Central memory CD4-positive, alpha-beta T cell (primary cell): Measurements from ENCODE around the gene HSPA12B.

Experiments used
- DNase-seq: peaks from one replicate; pipeline ENCODE4 v3.0.0; 2022

The HSPA12B gene

DNA sequence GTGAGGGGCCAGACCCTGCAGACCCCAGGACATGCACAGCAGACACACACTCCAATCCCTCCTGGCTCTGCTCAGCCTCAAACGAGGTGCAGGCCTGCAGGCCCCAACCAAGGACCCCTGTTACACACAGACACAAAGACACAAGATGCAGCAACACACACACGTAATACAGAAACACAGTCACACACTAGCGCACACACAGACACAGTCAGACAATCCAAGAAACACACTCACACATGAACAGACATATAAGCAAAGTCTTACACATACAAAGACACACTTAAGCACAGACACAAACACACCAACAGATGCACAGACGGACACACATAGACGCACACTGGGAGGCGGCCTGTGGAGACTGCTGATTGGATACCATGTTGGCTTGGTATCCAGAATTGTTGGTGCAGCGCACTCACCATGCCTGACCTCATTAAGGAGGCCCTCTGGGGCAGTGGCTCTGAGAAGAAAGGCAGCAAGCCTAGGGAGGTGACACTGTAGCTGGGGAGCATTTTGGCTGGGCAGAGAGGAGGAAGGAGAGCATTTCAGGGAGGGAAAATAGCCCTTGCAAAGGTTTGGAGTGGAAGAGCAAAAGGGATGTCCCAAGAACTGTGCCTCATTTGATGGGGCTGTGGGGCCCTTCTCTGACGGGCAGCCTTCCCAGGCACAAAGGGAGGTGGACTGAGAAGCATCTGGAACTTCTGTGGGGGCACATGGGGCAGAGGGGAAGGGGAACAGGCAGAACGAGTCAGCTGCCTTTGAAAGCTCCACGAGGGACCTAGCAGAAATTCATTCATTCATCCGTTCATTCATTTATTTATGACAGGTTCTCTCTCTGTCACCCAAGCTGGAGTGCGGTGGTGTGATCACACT lies 1.4 kb upstream of the HSPA12B start:
- DNase-seq, result no peak

DNA sequence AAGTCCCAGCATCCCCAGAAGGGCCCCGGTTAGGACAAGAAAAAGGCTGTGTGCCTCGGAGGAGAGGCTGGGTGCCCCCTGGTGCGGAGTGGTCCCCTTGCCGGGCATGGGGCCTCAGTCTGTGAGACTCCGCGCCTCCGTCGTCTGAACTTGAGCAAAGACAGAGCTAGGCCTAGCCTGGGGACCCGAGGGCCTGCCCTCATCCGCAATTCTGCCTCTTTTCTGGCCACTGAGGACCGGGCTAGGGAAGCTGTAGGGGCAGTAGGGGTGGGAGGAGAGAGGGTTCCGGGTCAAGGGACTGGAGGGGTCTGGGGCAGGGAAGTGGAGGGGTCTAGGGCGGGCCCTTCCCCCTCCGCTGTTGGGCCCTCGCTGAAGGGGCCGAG lies 550 bp upstream of the HSPA12B start:
- DNase-seq, result no peak

DNA sequence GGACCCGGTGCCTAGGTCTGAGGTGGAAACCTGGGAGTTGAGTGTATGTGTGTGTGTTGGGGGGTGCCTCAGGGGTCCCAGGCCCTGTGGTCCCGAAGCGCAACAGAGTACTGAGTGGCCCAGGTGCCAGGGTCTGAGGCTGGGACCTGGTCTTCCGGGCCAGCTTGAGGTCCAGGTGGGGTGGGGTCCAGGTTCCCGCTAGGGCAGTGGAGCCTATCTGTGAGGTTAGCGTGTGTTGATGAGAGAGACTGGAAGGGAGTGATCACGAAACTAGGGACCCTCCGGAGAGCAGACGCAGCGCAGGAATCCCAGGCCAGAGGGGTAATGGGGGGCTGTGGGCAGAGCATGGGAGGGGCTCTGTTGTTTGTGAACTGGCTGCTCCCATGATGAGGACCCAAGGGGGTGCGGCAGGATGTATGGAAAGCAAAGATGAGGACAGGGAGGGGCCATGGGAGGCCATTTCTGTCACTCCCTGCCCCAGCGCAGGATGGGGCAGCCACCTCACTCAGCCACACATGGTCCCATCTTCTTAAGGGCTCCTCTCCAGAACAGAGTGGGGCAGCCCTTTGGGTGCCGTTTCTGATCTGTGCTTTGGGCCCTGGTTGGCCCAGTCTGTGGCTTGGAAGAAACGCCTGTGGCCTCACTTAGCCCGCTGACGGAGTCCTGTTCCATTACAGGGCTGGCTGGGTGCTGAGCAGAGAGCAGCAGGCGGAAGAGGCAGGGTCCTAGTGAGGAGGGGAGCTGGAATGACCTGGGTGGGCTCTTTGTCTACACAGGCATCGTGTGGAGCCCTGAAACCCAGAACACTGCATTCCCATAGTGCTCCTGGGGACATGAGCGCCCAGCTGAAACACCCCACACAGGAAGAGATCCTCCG lies 872 bp downstream of the HSPA12B start:
- DNase-seq, result no peak

DNA sequence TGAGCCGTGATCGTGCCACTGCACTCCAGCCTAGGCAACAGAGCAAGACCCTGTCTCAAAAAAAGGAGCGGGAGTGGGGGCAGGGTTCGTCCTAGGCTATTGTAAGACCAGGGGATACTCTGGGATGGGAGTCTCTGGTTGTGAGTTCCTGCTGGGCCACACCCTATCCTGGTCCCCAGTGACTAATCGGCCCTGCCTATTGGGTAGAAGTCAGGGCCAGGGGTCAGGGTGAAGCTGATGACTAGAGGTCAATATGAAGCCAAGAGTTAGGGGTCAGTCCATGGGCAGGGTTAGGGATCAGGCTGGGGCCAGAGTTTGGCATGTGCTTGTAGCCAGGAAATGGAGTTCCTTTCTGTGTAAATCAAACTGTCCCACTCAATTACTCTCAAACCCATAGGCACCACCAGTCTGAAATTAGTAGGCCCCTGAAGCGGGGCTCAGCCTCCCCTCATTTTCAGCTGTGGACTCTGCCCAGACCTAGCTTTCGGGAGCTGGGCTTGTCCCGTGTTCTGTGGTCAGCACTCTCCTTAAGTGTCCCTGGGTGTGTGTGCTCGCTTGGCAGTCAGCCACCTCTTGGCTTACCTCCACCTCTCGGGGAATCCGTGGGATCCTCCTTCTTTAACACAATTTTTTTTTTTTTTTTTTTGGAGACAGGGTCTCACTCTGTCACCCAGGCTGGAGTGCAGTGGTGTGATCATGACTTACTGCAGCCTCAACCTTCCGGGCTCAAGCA lies 1.8 kb downstream of the HSPA12B start:
- no peak for DNase-seq

DNA sequence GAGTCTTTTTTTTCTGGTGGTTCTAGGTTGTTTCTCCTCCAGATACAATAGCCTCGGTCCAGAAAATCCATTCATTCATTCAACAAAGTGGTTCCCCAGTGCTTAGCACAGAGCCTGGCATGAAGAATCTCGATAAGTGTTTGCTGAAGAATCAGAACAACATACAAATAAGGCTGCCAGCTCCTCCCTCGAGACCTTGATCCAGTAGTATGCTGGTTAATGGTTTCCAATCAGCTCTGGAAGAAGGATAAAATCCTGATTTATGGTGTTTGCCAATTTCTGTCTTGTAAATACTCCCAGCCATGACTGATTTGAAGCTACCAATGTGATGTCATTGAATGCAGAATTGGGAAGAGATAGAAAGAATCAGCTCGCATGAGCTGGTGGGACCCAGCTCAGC lies 3.3 kb downstream of the HSPA12B start:
- no peak for DNase-seq

DNA sequence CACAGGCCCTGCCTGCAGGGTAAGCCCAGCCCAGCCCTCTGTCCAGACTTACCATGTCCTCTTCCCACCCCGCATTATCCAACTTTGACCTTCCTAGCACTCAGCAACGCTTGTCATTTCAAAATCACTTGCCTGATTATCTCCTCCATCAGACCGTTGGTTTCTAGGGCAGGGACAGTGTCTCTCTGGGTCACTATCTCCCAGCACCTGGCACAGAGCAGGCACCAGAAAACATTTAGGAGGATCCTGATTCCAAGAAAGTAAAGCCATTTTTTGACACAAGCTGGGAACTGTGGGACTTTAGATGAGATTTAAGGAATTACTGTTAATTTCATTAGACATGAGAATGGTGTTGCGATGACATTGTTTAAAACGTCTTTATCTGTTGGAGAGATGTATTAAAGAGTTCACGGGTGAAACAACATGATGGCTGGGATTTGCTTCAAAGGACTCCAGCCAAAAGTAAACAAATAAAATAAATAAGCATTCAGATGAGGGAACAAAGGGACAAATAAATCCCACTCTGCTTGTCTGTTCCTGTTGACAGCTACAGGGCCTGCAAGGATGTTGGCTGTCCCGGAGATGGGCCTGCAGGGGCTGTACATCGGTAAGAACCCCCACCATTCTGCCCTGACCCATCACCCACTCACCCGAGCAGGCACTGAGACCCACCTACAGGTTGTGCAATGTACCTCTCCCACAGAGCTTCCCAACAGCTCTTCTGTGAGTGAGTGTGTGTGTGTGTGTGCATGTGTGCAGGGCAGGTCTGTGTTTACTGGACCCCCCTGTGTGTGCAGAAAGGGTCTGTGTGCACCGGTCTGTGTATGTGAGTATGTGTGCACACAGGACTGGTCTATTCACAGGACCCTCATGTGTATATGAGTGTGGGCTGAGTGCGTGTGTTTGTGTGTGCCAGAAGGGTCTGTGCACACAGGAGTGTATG lies 5.9 kb downstream of the HSPA12B start:
- no peak for DNase-seq

DNA sequence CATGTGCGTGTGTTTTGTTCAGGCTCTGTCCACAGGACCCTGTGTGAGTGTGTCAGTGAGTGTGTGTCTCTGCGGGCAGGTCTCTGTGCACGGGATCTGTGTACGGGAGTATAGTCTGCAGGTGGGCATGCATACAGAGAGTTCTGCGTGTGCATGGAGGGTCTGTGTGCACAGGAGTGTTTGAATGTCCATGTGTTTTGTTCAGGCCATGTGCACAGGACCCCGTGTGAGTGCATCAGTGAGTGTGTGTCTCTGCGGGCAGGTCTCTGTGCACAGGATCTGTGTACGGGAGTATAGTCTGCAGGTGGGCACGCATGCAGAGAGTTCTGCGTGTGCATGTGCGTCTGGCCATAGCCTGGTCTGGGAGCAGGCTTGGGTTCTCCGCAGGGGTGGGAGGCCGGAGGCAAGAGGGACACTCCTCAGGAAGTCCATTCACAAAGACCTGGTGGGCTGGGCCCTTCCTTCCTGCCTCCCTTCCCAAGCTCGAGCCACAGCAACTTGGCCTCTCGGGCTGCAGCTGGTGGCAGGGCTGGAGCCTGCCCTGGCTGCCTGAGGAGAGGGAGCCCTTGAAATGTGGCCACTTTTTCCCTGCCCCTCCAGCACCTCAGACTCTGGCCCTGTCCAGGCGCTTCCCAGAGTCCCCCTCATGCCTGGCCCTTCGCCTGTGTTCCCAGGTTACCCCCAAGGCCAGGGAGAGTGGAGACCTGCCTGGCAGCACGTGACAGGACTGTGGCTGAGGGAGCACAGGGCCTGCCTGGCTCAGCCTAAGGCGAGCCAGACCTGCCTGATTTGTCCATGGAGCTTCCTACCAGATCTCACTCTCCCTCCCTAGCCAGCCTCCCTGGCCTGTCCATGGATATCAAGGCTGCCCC lies 6.8 kb downstream of the HSPA12B start:
- no peak for DNase-seq

DNA sequence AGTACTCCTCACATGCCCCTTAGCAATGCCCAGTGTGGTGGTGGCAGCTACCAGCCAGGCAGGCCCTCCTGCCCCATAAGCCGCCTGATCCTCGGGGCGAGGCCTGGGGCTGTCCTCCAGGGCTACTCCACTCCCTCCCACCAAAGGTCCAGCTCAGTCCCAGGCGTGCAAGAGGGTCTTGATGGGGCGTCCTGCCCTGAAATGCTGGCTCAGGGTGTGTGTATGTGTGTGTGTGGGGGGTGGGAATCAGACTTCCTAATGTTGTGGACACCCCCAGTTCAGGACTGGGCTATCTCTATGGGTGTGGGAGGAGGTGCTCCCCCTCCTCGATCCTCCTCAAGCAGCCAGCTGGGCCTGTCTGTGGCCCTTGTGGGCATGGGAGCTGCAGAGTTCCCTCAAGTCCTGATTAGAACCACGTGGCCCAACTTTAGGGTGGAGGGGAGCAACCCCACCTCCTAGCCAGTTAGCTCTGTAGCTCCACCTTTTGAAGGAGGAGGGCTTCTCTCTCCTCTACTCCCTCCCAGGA lies 7.5 kb downstream of the HSPA12B start:
- no peak for DNase-seq

DNA sequence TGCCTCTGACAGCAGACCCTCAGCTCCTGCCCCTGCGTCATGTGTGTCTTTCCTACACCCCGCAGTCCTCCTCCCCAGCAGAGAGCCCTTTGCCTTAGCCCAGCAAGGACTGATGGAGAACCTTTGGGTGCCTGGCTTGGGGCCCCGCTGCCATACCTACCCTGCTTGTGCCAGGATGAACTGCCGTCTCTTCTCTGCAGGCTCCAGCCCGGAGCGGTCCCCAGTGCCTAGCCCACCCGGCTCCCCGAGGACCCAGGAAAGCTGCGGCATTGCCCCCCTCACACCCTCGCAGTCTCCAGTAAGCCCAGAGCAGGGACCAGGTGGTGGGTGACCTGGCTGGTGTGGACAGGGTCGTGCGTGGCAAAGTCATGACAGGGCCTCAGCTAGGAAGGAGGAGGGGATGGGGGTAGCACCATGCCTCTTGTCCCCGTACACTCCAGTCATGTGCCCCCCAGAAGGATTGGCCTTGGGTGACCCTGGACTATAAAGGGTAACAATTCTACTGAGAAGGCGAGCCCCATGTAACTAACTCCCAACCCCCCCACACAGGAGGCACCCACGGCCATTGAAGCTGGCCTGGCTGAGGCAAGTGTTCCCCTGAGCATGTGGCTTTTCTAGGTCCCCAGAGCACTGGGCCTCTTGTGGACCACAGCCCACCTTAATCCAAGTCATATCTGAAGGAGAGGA lies 8.3 kb downstream of the HSPA12B start:
- DNase-seq, result no peak

DNA sequence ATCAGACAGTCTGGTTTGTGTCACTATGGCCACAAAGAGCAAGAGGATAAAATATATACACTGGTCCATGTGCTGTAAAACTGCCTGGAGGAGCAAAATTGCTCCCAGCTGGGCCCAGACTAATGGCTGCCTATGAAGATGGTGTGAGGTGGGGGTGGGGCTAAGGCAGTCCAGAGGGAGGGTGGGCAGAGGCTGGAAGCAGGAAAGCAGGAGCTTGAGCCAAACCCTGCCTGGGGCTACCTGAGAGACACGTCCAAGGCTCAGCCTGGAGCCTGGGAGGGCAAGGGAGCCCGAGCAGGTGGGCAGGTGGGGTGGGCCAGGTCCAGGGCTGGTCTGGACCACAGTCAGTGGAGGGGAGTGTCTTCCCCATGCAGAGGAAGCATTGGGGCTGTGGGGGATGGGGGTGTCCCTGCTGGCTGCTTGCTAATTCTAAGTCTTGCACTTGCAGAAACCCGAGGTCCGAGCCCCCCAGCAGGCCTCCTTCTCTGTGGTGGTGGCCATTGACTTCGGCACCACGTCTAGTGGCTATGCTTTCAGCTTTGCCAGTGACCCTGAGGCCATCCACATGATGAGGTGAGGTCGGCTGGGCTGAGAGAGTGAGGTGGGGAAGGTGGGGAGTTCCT lies 9.5 kb downstream of the HSPA12B start:
- DNase-seq, result no peak

DNA sequence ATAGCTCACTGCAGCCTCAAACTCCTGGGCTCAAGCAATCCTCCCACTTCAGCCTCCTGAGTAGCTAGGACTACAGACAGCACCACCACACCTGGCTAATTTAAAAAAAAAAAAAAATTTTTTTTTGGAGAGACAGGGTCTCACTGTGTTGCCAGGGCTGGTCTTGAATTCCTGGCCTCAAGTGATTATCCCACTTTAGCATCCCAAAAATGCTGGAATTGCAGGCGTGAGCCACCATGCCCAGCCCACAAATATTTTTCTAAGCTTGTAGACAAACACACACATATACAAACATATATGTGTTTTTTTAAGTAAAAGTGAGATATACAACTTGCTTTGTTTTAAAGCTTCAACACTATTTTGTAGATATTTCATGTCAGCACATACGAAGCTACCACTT lies 10.8 kb downstream of the HSPA12B start:
- DNase-seq, result no peak

DNA sequence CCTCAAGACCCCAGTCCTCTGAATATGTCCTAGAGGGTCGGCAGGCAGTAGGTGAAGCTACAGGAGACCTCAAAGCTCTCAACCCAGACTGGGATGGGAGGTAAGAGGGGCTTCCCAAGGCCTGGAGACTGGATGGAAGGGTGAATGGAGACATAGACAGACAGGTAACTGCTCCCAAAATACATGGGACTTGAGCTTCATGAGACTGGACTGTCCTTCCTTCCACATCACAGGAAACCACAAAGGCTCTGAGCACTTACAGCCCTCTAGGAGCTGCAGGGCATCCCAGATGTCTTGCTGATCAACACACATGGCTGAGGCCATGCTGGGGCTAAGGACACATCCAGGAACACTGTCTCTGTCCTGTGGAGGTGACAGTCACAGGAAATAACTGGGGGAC lies 11.6 kb downstream of the HSPA12B start:
- no peak for DNase-seq

DNA sequence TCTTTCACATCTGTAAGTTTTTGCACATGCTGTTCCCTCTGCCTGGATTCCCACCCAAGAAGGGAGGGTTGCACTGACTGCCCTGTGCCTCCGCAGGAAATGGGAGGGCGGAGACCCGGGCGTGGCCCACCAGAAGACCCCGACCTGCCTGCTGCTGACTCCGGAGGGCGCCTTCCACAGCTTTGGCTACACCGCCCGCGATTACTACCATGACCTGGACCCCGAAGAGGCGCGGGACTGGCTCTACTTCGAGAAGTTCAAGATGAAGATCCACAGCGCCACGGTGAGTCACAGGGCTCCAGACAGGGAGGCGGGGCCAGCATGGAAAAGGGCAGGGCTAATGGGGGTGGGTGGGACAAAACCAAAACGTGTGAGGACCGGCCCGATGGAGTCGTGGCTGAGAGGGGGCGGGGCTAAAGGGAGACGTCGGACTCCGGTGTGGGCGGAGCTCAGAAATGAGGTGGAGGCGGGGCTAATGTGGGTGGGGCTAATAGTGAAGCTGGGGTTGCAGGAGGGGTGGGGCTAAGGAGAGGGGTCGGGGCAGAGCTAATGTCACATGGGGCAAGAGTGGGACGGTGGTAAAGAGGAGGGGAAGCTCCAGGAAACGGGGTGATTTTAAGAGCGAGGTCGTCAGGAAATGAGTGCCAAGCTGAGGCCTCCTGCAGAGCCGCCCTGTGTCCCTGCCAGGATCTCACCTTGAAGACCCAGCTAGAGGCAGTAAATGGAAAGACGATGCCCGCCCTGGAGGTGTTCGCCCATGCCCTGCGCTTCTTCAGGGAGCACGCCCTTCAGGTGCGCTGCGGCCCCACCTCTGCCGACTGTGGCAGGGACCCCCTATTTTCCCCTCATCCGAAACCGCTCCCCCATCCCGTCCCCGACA lies 12.6 kb downstream of the HSPA12B start:
- peak; percentile 71 for DNase-seq

DNA sequence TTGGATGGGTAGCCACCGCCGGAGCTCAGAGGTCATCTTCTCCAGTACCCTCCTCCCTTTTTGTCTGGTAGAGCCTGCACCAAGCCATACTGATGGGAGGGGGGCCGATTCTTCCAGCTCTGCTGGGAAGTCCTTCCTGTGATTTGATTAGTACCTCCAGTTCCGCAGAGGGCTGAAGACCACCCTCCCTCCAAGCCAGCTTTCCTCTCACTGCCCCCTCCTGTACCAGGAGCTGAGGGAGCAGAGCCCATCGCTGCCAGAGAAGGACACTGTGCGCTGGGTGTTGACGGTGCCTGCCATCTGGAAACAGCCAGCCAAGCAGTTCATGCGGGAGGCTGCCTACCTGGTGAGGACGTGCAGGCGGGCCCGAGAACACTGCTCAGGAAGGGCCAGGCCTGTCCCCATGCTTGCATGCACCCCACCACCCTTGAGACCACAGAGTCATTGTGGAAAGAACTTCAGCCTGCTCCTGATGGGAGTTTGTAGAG lies 13.2 kb downstream of the HSPA12B start:
- DNase-seq, result no peak

DNA sequence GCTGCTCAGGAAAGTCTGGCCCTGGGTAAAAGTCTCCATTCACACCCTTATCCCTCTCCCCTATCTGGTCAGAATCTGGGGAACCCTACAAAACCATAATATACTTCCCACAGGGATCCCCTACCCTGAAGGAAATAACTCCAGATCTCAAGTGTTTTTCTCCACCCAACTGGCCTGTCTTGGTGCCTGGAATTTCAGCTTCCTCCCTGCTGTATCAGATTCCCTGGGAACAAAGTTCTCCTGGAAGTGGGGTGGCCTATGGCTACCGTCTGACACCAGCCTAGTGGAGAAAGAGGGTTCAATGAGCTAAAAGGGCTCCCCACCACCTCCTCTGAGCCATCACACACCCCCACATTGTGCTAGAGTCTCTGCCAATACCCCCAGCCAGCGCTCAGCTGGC lies 15.0 kb downstream of the HSPA12B start:
- no peak for DNase-seq

DNA sequence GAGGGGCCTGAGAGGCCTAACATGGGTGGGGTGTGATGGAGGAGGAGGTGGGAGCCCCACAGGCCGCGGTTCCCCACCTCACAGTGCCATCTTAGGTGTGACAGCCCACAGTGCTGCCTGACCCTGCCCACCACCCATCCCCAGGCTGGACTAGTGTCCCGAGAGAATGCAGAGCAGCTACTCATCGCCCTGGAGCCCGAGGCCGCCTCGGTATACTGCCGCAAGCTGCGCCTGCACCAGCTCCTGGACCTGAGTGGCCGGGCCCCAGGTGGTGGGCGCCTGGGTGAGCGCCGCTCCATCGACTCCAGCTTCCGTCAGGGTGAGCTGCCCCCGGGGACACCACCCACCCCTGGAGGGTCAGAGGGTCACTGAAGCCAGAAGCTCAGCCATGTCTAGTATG lies 15.6 kb downstream of the HSPA12B start:
- DNase-seq, result no peak

DNA sequence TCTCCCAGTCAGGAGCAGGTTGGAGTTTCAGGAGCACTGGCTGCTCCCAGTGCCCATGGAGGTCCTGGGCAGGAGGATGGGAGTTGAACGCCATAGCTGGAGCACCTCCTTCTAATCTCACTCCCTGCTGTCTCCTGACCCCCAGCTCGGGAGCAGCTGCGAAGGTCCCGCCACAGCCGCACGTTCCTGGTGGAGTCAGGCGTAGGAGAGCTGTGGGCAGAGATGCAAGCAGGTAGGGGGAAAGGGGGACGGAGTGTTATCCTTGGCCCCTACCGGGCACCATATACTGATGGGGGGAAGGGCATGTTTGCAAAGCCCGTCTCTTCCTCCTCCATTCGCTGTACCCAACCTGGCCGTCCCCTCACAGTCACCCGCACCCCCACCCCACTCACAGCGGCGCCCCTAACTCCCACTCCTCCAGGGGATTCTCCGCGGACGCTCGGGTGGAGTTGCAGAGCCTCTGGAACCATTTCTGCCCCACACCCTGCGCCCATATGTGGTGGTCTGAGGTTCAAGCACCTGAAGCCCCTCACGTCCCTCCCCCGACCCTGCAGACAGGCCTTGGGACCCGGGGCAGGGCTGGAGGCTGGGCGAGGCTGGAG lies 16.7 kb downstream of the HSPA12B start:
- no peak for DNase-seq
